IPS-20b (cell line): ENCODE results near the gene CCNF.

ENCODE experiments used
- H3K27ac ChIP-seq: one replicate; pipeline ENCODE4 v1.5.1; 2013; ENCODE audit warnings: low read length
- H3K27me3 ChIP-seq: 2 replicates; pipeline ENCODE4 v1.6.1; 2013; ENCODE audit warnings: mild to moderate bottlenecking, low read length, inconsistent platforms; ENCODE audit not compliant: insufficient read depth
- H3K36me3 ChIP-seq: 2 replicates; pipeline ENCODE4 v1.6.1; 2013; ENCODE audit warnings: low read depth, mild to moderate bottlenecking, inconsistent platforms, low read length, moderate library complexity; ENCODE audit not compliant: insufficient read depth
- H3K4me1 ChIP-seq: 2 replicates; pipeline ENCODE4 v1.6.1; 2013; ENCODE audit warnings: mild to moderate bottlenecking, control low read depth, inconsistent platforms, low read length, moderate library complexity; ENCODE audit not compliant: insufficient read depth
- H3K4me3 ChIP-seq: 2 replicates; pipeline ENCODE4 v1.5.1; 2013; ENCODE audit warnings: mild to moderate bottlenecking, low read length, inconsistent platforms
- H3K9ac ChIP-seq: 2 replicates; pipeline ENCODE4 v1.6.1; 2013; ENCODE audit warnings: low read depth, mild to moderate bottlenecking, inconsistent platforms, low read length, moderate library complexity
- H3K9me3 ChIP-seq: 2 replicates; pipeline ENCODE4 v1.6.1; 2013; ENCODE audit warnings: mild to moderate bottlenecking, low read depth, low read length, inconsistent platforms; ENCODE audit not compliant: insufficient read depth

CCNF gene

DNA sequence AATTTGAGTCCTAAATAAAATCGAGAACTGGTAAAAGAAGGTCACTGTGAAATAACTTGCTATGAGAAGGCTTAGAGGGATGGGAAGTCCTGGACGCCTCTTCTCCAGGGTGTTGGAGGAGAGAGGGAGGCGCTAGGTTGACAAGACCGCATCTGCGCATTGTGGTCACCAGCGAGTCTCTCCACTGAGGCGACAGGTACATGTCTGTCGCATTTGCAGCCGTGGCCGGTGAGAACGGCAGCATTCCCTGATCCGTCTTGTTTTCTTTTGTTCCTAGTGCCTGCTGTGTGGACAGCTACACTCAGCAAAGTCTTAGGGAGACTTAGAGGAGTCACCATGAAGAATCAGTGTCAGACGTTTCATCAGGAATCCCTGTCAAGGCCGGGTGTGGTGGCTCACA, 76.4 kb downstream of the CCNF start:
- no peak overlapping the region for H3K27ac ChIP-seq
- no peak overlapping the region for H3K9ac ChIP-seq
- no peaks in the 10 kb centered on the region for H3K27me3 ChIP-seq
- peaks cover 4% of the 10 kb centered on the region; the same call in 1 of the 2 replicates for H3K4me1 ChIP-seq
- H3K4me3 ChIP-seq: no peak overlapping the region
- no peaks in the 10 kb centered on the region for H3K9me3 ChIP-seq
- no peaks in the 10 kb centered on the region for H3K36me3 ChIP-seq

DNA sequence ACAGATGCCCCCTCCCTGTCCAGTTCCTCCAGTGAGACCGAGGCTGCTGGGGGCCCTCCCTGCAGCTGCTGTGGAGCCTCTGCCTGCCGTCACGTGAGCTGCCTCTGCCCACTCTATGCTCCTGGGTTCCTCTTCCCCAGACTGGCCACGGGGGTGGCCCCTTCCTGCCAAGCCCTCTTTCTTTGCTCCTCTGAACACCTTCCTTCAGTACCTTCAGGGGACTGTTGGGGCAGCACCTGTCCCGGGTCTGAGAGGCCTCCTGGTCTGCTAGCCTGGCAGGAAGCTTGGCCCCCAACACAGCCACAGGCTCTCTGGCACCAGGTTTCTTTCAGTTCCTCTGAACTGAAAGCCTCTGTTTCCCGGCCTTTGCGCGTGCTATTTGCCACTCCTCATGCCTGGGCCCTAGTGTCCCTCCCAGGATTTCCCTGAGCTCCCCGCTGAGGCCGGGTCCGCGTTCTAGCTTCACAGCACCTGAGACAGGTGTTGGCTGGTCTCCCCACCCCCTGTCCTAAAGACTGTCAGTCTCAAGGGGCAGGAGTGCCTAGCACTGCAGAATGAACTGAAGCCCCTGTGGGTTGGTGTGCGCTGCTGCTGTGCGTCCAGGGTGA, 77.9 kb downstream of the CCNF start:
- Histone ChIP-seq H3K27ac (no peak overlapping the region), H3K4me1 (no peaks in the 10 kb centered on the region; the same call in 1 of the 2 replicates), H3K4me3 (no peak overlapping the region), H3K36me3 (no peaks in the 10 kb centered on the region), H3K9ac (no peak overlapping the region), H3K27me3 (no peaks in the 10 kb centered on the region; the same call in 1 of the 2 replicates), H3K9me3 (no peaks in the 10 kb centered on the region)

DNA sequence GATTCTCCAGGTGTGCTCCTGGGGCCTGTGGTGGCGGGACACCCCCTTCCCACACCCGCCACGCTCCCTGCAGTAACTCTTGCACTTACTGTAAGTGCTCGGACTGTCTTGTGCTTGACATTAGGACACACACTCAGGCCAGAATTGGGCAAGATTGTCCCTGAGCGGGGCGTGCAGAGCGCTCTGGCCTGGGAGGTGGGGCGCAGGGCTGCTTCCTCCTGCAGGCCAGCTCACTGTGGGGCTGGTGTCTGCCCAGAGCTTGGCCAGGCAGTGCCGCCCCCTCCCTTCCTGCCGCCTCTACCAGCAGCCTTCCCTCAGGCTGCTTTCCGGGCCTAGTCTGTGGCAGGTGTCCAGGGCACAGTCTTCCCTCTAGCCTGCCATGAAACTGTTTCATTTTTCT, 78.4 kb downstream of the CCNF start:
- peaks cover 2% of the 10 kb centered on the region; the same call in 1 of the 2 replicates for H3K4me1 ChIP-seq
- no peak overlapping the region for H3K4me3 ChIP-seq
- H3K9ac ChIP-seq: no peak overlapping the region
- H3K27ac ChIP-seq: no peak overlapping the region
- no peaks in the 10 kb centered on the region for H3K36me3 ChIP-seq
- H3K9me3 ChIP-seq: no peaks in the 10 kb centered on the region
- H3K27me3 ChIP-seq: peaks cover 5% of the 10 kb centered on the region; the same call in 1 of the 2 replicates
